Stimulated activated naive CD4-positive, alpha-beta T cell (primary cell): Measurements from ENCODE around the gene ERBIN.
A peak's percentile ranks its signal among the peaks of the same experiment; 100 is the strongest.
"Not testable (repeated sequence)": the region's sequence is repeated elsewhere in the genome, so short reads cannot be mapped to it uniquely, and the experiment has no call there.

Experiments
- DNase-seq, 6 experiments: peaks; one replicate each; lab custom pipeline; 2025; lab: John Stamatoyannopoulos, UW

ERBIN gene

DNA sequence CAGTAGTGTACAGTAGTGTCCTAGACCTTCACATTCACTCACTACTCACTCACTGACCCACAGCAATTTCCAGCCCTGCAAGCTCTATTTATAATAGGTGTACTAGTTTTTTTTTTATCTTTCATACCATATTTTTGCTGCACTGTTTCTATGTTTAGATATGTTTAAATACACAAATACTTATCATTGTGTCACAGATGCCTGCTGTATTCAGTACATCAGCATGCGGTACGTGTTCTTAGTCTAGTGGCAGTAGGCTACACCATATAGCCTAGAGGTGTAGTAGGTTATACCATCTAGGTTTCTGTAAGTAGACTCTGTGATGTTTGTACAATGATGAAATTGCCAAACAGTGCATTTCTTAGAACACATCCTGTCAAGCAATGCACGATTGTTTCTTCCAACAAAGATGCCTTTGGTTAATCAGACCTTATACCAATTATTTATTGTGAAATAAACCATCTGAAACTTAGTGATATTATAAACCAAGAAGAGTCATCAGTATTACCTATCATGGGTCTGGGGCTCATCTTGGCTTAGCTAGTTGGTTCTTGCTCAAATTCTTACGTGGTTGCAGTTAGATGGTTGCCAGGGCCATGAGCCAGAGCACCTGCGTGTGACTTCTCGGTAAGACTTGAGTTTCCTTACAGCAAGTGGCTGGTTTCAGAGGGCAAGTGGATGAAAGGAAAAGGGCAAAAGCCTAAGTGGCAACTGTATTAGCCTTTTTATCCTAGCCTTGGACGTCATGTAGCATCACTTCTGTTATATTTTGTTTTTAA lies 41.1 kb downstream of the ERBIN start:
- DNase-seq, result peak in 1 of 6 experiments; percentile 8

DNA sequence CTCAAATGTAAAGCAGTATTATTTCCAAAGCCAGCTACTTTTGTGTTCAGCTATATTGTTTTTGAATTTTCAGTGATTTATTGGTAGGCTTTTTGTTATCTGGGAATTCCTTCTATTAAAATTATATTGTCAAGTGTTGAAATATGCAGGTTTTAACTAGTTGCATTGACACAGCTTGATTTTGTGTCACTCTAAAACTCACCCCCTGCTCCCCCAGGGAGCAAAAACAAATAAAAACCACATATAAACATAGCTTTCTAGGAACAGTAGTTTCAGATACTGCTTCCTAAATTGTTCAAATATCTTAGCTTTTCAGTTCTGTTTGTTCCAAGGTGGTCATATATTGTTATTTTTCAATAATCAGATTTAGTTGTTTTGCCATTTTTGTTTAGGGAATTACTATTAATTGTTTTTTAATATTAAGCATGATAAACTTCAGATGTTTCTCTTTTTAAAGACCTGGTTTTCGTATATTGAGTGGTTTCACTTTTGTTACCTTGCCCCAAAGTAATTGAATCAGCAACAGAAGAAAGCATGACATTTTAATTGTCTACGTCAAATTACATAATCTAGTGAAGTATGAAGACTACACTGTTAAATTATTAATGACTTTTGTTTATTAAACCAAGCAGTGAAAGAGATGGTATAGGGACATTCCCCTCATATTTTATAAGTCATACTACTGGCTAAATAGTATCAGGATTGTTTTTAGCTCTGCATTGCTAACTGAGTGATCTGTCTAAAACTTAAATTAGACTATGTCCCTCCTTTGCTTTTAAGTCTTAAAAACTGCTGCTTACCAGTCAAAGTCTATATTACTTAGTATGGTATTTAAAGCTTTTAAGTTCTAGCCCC lies 43.4 kb downstream of the ERBIN start:
- DNase-seq, result no peak

DNA sequence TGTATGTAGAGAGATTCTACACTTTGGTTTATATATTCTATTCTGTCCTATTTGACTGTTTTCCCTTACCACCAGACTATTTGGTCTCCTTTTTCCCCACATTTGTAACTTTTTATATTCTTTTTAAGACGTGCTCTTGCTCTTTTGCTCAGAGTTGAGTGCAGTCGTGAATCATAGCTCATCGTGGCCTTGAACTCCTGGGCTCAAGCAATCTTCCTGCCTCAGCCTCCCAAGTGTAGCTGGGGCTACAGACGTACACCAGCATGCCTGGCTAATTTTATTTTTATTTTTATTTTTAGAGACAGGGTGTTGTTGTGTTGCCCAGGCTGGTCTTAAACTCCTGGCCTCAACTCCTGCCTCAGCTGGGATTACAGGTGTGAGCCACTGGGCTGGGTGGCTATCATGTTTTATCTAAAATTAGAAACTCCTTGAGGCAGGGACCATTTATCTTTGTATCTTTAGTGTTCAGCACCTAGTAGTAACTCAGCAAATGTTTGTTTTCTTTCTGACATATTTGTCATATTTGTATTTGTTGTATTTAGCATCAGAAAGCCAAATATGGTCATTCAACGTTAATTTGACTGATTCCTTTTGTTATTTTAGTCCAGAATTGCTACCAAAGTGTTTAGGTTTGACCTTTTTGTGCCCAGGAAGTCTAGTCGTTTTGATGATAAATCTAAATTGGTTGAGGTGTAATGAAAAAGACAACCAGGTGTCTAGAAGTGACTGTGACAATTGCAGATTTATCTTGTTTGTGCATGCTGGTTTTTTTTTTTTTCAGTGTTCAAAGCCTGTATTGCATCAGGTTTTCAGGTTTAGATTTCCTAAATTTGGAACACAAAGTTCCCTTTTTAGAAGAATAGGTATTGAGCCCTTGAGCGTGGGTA lies 44.3 kb downstream of the ERBIN start:
- no peak for DNase-seq

DNA sequence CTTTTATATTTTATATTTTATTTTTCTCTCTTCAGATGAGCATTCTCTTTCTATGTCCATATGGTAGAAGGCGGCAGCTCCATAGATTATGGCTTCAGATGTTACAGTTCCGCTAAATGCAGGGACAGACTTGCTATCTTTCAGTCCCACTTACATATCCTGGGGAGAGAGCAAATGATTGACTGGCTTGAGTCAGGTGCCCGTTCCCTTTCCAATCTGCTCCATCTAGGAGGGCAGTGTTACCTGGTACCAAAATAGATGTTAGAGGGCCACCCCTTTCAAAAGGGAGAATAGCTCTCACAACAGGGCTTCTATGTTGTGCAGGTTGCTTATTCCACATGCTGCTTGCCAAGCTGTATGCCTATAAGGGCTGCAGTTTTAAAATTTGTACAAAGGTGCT lies 45.3 kb downstream of the ERBIN start:
- no peak for DNase-seq

DNA sequence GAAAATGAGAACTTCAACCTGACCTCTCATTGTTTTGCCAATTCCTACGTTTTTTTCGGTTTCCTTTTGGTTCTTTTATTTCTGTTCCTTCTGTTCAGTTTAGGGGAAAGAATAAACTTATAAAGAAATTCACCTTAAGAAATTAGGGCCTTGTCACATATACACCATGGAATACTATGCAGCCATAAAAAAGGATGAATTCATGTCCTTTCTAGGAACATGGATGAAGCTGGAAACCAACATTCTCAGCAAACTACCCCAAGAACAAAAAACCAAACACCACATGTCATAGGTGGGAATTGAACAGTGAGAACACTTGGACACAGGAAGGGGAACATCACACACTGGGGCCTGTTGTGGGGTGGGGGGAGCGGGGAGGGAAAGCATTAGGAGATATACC lies 46.5 kb downstream of the ERBIN start:
- DNase-seq, result not testable (repeated sequence)

DNA sequence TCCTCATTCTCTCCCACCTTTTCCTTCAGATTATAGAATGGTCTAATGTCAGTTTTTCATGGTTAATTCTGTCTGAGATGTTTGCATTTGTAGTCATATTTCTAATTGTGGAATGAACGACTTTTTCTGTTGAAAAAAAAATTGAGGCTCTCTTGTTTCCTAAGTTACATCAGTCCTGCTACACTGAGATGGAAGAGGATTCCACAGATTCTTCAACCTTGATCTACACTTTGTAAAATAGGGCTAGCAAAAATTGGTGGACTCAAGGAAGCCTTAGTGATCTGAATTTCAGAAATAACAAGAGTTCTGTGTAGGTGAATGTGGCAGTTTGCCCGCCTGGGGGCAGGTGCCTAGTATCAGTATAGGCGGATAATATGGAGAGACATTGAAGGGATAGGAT lies 51.9 kb downstream of the ERBIN start:
- DNase-seq, result no peak

DNA sequence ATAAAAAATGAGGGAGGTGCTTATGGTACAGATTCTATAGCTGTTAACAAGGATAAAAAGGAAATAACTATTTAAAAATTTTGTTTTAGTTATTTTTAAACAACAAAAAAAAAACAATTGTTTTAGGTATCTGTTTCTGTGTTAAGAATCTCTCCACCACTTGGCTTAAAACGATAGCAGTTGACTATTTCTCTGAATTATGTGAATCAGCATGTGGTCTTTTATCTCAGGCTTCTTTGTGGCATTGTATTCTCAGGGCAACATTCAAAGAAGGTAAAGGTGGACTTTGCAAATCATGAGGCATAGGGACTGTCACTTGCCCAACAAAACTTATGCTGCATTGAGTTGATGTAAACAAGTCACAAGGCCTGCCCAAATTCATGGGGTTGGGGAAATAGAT lies 55.2 kb downstream of the ERBIN start:
- DNase-seq, result no peak

DNA sequence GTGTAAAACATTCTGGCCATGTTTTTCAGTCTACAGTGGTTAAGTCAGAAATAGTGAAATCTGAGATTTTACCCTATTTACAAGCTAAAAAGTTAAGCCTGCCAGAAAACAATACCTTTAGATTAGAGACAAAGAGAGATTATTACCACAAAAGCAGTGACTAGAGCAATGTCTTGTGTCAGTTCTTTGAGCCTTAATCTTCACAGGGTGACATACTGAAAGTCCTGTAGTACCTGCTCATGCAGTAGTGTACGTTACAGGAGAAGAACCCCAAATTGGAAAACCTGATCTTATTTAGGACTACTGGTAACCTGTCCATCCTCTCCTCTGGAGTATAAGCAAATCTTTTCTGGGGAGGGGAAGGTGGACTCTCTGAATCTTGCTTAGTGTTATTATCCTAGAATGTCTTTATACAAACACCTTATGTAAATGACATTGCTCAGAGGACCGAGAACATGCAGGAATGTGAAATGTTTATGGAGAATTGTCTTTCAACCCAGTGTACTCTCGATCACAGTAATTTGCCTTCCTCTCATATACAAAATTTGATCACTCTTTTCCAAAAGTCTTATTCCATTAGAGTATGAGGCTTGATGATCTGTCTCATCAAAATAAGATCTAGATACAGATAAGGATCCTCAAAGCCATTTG lies 55.7 kb downstream of the ERBIN start:
- DNase-seq, result no peak

DNA sequence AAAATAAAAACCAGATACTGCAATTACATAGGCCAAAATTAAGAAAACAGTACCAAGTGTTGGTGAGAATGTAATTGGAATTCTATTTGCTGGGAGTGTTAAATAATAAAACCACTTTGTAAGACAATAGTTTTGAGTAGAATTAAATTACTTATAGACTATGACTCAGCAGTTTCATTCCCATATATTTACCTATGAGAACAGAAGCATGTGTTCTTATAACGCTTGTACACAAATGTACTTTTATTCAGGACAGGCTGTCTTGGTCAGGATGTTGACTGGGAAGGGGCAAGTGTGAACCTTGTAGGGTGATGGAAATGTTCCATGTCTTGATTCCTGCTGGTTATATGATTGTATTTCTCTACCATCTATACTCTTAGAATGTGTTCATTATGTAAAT lies 56.3 kb downstream of the ERBIN start:
- no peak for DNase-seq

DNA sequence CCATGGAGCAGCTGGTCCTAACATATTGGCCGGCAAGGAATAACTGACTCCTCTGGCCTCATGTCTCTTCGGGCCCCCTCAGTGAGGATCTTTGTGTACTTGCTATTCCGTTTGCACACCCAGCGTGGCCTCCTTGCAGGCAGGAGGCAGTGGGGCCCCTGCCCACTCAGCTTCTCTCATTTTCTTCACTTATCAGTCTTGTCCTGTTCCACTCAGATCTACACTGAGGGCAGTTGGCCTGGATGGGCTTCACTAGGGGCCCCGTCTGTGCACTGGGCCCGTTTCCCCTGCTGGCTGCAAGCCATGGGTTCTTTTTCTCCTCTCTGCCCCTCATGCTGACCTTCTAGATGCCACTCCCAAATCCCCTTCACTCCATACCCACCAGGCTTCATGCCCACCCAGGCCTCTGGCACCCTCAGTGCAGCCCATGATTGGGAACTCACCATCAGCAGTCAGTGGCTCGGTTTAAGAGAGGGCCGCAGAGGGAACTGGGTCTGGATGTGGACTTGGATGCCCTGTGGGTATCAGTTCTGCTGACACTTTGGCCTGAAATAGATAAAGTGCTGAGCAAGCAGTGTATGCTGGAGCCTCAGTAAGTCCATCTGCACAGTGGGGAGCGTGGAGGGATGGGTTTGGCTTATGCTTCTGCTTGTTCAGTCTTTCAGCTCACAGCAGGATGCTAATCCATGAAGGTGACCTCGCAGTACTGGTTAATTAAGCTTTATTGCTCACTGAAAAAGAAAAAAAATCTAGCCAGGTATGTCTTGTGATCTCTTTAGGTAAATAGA lies 57.9 kb downstream of the ERBIN start:
- DNase-seq, result no peak

DNA sequence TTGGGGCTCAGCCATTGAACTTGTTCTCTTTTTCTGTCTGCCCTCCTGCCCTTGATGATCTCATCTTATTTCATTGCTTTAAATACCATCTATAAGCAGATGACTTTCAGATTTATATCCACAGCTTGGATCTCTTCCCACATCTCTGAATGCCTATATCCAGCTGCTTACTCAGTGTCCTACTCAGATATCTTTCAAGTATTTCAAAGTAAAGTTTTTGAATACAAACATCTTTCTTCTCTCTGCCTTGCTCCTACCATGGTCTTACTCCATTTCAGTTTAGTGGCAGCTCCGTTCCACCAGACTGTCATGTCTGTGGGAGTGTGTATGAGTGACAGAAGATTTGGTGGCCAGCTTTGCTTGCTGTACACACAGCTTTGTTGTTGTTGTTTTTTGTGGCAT lies 59.7 kb downstream of the ERBIN start:
- no peak for DNase-seq

DNA sequence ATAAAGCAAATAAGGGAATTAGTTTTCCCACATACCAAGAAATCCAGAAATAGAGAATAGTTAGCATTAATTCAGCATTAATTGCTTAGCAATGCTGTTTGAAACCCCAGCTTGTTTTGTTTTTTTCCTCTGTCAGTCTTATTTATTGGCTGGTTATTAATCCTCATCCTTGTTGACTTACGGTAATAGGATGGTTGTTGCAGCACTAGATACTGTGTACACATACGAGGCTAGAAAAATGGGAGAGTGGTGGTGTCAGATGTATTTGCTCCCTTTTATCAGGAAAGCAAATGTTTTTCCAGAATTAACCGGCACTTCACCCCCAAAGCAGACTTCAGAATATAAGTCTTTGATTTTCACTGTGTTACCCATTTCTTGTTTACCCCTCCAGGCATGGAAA lies 60.4 kb downstream of the ERBIN start:
- no peak for DNase-seq

DNA sequence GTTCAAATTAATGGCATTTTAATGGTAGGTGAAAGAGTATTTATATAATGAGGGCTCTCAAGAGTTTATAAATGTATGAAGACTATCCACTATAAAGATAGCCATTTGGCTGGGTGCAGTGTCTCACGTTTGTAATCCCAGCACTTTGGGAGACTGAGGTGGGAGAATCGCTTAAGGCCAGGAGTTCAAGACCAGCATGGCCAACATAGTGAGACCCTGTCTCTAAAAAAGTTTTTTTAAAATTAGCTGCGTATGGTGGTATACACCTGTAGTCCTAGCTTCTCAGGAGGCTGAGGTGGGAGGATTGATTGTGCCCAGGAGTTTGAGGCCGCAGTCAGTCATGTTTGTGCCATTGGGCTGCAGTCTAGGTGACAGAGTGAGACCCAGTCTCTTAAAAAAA lies 61.6 kb downstream of the ERBIN start:
- no peak for DNase-seq

DNA sequence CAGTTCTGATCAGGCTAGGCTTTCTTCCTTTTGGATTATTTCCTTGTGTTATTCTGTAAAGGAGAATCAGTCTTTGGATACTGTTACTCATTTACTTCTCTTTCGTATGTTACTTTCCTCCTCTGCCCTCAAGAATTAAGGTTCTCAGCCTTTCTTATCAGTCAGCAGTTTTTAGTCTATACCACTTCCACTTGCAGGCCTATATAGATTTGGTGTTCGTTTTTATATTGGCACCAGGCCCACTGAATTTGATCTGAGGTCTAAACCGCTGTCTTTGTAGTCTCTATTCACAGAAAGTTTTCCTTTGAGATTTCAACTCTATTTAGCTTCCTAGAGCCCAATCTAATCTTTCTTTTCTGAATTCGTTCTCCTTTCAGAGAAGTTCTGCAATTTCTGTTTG lies 62.8 kb downstream of the ERBIN start:
- DNase-seq, result no peak

DNA sequence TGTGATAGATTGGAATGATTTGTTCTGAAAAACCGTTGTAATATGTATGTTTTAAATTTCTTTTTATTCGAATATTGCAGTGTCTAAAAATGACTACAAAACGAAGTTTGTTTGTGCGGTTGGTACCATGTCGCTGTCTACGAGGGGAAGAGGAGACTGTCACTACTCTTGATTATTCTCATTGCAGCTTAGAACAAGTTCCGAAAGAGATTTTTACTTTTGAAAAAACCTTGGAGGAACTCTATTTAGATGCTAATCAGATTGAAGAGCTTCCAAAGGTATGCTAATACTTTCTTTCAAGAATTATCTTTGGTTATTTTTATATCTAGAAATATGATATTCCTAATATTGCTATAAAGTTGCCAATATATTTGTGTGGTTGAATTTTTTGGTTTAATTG lies 66.3 kb downstream of the ERBIN start:
- no peak for DNase-seq

DNA sequence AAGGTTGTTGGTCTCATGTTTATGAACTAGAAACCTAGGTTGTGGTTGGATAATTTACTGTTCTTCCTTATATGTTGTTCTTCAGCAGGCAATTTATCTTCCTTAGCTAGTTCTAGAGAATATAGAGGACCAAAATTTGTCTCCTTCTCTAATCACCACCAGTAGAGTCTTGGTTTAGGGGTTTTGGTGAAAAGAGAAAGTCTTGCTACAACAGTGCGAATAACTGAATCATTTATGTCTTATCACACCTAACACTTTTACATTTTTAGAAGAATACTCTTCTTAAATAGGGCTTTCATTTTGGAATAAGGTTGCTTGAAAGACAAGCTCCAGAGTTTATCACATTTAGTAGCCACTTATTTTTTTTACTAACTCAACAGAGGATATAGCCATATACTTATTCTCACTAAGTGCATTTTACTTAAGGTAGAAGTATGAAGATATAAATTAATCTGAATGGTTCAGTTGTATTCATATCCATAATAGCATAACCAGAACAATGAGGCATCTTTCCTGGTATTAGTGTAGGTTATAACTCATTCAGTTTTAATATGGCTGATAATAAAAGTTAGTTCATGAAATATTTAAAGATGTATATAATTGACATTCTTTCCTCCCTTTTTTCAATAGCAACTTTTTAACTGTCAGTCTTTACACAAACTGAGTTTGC lies 67.9 kb downstream of the ERBIN start:
- DNase-seq, result no peak

DNA sequence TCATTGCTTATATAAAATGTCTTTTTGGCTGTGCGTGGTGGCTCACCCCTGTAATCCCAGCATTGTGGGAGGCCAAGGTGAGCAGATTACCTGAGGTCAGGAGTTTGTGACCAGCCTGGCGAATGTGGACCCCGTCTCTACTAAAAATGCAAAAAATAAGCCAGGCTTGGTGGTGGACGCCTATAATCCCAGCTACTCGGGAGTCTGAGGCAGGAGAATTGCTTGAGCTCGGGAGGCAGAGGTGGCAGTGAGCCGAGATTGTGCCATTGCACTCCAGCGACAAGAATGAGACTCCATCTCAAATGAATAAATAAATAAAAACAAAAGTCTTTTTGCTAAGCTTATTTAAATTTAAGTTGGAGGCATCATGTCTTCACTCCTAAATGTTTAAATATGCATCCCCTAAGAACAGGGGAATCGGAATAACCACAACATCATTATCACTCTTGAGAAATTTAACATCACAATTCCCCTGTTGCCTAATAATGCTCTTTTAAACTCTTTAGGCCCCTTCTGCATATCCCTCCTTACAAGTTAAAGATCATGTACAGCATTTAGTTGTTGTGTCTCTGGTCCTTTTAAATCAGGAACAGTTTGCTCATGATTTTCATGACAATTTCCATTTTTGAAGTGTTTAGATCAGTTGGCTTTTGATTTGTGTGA lies 72.8 kb downstream of the ERBIN start:
- DNase-seq, result no peak

DNA sequence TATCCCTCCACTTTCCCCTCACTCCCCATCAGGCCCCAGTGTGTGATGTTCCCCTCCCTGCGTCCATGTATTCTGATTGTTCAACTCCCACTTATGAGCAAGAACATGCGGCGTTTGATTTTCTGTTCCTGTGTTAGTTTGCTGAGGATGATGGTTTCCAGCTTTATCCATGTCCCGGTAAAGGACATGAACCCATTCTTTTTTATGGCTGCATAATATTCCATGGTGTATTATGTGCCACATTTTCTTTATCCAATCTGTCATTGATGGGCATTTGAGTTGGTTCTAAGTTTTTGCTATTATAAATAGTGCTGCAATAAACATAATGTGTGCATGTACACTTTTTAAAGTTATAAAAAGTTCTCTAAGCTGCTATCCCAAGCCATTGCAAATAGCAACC lies 75.6 kb downstream of the ERBIN start:
- DNase-seq, result no peak

DNA sequence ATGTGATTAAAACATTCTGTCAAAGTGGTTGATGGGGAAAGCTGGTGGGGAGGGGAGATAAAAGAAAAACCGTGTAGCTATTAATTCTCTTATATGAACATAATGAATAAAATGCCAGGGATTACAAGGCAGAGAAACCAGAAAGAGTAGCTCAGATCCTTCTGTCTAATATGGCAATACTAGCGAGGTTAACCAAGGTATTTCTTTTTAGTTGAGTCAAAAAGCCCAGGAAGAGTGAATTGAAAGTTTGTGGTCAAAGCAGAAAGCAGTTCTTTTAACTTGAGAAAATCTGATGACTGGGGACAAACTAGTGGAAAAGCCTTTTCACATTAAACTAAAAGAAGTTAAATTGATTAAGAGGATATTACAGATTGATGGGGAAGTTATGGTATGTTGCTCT lies 76.0 kb downstream of the ERBIN start:
- no peak for DNase-seq

DNA sequence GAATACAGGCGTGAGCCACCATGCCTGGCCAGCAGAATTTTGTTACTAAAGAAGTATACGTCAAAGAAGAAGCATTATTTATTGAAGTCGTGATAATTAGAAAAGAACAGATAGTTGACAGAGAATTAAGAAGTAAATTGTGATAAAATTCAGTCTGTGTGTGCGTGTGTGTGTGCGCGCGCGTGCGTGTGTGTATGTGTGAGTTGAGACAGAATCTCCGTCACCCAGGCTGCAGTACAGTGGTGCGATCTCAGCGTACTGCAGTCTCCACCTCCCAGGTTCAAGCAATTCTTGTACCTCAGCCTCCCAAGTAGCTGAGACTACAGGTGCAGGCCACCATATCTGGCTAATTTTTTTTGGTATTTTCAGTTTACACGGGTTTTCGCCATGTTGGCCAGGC lies 77.8 kb downstream of the ERBIN start:
- no peak for DNase-seq
